Hypothalamus (tissue), 51 donors: ENCODE measurements around the gene GTF3C4.

Experiments
- DNase-seq, 51 donors: peaks; one replicate each; lab custom pipeline; 2025; lab: John Stamatoyannopoulos, UW

Gene GTF3C4

DNA sequence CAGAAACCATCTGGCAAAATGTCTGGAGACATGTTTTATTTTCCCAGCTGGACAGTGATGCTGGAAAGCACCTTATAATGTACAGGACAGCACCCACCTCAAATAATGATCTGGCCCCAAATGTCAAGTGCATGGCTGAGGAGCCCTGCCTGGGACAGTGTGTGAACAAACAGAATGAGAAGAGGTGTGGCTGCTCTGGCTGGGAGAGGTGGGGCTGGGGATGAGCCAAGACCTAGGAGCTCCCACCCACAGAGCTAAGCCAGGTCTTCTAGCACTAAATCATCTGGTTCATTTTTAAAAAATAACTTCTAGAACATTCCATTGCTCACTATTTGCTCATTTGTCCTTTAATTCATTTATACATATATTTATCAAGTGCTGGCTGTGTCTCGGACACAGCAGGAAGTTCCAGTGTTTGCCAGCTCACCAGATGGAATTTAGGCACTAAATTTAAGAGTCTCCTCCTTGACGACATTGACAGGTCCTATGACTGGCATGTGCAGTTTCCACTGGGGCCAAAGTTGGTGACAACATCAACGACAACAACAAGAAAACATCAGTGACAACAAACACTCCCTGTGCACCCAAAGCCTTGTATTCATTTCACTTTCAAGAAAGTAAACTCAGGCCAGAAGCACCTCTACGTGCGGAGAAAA, 59.1 kb downstream of the GTF3C4 start:
- DNase-seq, result no peak

DNA sequence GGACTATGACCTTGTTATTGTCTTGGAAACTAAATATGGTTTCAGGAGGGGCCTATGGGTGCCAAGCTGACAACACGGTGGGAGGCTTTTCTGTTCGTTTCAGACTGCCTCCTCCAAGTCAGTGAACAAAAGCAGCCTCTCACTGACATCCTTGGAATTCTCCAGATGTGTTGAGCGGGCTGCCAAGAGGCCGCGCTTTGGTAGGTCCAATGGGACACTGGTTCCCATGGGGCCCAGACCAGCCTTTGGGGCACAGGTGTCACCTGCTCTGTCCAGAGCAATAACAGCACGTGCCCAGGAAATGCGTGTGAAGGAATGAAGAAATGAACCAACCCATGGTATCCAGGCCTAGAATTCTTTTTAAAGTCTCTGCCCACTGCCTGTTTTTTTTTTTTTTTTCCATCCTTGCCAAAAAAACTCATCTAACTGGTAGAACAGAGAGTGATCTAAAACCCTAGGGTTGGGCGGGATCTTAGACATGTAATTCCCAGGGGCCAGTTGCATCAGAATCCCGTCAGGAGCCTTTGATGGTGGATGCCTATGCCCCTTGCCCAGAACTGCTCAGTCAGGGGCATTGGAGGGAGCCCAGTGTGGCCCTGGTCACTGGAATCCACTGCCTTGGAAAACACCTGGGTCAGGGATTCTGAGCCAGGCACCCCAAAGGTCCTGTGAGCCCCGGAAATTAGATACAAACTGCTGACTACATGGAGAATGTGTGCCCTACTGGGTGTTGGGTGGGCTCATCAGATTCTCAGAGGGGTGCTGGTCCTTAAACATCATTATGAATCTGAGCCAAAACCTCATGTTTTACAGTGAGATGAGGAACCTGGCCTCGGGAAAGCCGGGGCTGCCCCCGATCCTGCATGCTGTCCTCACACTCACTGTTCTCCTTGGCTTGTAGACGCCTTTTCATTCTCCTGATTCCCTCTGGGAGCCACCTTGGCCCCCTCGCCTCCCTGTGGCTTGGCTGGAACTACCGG, 60.1 kb downstream of the GTF3C4 start:
- DNase-seq, result no peak

DNA sequence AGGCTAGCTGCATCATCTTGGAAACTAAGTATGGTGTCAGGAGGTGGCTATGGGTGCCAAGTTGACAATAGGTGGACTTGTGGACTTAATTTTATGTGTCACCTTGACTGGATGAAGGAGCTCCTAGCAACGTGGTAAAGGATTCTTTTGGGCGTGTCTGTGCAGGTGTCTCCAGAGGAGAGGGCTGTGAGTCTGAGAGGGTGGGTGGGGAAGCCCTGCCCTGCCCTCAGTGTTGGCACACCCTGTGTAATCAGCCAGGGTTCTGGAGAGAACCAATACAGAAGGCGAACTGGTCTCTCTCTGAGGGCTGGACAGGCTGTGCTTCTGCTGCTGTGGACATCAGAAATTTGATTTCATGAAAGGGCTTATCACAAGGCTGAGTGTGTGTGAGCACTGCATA, 61.0 kb downstream of the GTF3C4 start:
- DNase-seq, result no peak

DNA sequence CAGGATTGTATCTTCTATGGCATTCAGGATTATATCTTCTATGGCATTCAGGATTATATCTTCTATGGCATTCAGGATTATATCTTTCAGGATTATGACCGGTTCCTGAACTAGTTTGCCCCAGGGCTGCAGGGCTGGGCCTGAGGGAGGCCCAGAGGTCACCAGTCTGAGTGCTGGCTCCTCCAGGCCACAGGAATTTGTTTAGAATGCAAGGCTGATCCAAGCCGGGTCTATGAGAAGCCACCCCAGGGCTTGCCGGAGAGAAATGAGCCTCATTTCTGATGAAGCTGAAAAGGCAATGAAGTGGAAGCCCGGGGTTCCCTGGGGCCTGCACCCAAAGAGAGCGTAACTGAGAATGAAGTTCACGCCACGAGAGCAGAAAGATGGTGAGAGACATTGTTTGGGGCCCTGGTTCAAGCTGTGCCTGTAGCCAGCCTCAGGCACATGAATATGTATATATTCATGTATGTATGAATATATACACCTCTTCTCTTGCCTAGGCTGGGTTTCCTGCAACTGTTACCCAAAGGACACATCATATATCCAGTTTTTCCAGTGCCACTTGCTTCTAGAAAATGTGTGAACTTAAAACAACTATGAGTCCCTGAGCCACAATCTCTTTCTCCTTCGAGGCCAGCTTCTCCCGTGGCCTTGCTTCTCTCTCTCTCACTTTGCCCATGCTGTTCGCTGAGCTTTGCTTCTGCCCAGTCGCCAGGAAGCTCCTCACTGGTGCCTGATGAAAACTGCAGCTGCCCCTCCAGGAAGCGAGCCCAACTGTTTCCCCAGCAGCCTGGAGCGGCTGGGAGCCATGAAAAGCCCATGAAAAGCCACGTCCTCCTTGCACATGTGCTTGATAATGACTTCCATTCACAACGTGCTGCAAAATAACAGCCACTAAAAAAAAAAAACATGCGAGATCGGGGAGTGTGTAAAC, 62.3 kb downstream of the GTF3C4 start:
- DNase-seq, result peak in 8 of 51 donors; percentile 17 to 46 (median 24)

DNA sequence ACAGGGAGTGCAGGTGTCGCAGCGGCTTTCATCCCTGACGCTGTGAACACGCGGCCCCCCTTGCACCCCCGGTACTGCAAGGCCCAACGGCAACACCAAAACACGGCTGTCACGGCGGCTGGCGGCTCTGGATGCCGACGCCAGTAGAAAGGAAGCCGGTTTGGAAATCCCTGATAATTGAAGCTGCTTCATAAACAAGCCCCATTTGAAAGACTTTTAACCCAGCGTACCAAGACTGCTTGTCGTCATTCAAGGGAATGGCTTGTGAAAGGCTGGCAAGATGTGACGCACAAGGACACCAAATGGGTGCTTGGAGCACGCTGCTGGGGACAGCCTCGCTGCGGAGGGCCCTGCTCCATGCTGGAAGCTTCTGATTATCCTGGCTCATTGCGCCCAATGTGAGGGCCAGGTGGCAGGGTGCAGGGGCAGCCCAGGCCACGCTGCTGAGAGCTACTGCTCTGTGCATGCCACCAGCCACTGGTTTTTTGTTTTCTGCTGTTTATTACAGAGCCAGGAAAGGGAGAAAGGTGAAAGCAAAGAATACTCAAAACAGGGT, 63.1 kb downstream of the GTF3C4 start:
- peak in 16 of 51 donors; percentile 5 to 46 (median 28) for DNase-seq

DNA sequence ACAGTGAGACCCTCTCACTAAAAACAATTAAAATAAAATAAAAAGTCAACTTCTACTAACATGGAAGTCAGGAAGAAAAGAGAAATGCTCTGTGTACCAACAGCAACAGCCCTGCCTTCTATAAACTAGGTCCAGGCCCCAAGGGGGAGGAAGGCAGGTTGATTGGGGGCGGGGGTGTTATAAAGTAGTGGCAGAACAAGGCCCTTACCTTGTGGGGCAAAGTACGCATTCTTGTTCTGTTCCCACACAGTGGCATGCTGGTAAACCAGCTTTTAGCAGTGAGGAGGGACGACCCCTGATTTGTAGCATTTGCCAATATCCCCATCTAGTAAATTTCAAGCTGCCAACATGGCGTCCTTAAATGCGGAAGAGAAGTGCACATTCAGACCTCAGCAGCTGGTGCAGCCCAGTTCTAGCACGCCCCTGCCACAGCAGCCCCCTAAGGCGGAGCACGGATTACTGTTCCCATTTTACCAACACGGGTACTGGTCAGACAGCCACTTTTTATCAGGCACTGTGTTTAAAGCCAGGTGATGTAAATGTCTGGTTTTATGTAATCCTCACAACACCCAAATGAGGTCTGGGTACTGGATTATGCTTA, 69.5 kb downstream of the GTF3C4 start:
- no peak for DNase-seq

DNA sequence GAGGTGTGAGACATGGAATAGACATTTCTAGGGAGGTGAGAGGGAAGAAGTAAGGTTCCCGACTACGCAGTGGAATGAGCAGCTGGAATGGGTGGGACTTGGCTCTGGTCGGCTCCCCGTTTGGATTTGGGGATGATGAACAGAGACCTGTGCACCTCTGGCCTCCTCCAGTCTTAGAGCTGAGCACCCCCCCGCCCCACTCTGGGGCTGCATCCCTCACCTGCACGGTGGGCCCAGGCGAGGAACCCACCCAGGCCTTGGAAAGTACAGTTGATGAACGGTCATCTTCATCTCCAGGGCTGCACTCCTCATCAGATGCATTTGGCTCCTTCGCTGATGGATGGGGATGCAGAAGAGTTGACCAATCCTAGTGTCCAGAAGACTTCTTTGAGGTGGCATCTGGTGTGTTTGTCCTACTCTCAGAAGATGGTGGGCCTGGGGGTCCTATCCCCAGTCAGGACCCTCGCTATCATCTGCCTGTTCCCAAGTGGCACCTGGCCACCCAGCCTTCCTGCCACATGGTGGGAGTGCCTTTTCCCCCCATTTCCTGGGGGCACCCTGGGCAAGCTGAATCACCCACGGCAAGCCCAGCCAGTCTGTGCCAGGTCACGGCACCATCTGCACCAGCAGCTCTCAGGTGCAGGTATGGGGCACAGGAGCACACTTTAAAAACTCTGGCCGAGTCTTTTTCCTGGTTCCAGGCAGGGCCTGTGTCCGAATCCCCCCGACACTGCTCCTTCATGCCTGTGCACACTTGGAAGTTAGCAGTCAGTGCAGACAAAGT, 70.5 kb downstream of the GTF3C4 start:
- DNase-seq, result no peak

DNA sequence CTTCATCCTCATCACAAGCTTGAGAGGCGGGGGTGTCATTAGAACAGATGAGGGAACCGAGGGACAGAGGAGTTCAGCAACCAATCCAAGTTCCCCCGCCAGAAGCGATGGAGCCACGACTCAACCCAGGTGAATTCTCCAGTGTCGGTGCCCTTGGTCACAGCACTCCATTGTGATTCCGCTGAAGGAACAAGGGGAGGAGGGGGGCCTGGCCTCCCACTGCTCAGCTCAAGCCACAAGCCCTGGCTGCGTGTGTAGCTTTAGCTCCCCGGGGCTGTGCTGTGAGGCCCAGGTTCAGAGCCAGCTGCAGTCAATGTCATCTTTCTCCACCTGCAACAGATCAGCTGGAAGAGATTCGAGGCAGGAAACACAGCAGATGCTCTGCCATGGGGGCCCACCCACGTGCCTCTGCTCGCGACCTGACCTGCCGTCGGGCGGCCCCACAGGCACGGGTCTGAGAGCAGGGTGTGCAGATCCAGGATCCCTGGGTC, 72.6 kb downstream of the GTF3C4 start:
- DNase-seq, result no peak

DNA sequence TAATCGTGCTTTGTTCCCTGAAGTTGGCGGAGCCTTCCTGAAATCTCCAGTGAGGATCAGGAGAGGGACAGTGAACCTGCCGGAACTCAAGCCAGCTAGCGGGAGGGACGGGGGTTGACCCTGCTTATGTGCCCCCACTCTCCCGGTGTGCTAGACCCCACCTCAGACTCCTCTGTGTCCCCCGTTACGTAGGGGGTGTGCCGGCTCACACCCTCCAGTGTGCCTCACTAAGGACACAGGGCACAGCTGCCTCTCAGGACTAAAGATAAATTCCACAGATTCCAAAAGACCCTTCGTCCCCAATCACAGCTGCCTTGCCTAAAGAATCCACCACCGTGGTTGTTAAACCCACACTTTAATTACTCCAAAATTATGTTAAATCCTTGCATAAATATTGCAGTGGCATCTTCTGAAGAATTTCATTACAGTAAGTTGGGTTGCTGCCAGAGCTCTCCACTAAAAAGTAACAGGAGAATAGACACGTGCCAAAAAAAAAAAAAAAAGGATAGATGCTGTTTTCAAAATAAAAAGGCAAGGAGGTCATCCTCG, 73.7 kb downstream of the GTF3C4 start:
- DNase-seq, result no peak
